Measurements from ENCODE around the gene ABCB10.

- TF ChIP-seq, protein P1, sequence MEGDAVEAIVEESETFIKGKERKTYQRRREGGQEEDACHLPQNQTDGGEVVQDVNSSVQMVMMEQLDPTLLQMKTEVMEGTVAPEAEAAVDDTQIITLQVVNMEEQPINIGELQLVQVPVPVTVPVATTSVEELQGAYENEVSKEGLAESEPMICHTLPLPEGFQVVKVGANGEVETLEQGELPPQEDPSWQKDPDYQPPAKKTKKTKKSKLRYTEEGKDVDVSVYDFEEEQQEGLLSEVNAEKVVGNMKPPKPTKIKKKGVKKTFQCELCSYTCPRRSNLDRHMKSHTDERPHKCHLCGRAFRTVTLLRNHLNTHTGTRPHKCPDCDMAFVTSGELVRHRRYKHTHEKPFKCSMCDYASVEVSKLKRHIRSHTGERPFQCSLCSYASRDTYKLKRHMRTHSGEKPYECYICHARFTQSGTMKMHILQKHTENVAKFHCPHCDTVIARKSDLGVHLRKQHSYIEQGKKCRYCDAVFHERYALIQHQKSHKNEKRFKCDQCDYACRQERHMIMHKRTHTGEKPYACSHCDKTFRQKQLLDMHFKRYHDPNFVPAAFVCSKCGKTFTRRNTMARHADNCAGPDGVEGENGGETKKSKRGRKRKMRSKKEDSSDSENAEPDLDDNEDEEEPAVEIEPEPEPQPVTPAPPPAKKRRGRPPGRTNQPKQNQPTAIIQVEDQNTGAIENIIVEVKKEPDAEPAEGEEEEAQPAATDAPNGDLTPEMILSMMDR (IDR thresholded peaks at IDR 0.05; ENCODE audit: borderline replicate concordance, extremely low read depth, low read length, poor library complexity, severe bottlenecking): peak; percentile 92
- TF ChIP-seq EZH2 (IDR thresholded peaks at IDR 0.05; ENCODE audit: borderline replicate concordance, low read depth, low read length, severe bottlenecking): no peak
Observed at GRCh38 chr1:229558460-229559335, at the start of gene ABCB10.

All from DND-41 (cell line).